Subcutaneous abdominal adipose tissue (tissue), 5 donors: ENCODE results near the gene APOA4.

ENCODE experiments used
- H3K27ac ChIP-seq: one replicate; pipeline ENCODE4 v1.7.0; 2013; ENCODE audit warnings: low read depth, mild to moderate bottlenecking, inconsistent platforms, low read length, moderate library complexity
- H3K27me3 ChIP-seq, 5 donors: one replicate each; pipeline ENCODE4 v1.7.0; 2013; ENCODE audit warnings: low read length in 5 of 5, inconsistent platforms in 1 of 5; ENCODE audit not compliant: control insufficient read depth in 5 of 5, insufficient read depth in 4 of 5
- H3K36me3 ChIP-seq, 5 donors: one replicate each; pipeline ENCODE4 v1.7.0; 2013; ENCODE audit warnings: low read length in 5 of 5; ENCODE audit not compliant: control insufficient read depth in 5 of 5, insufficient read depth in 5 of 5
- H3K4me1 ChIP-seq, 5 donors: one replicate each; pipeline ENCODE4 v1.7.0; 2013; ENCODE audit warnings: low read length in 5 of 5, mild to moderate bottlenecking in 3 of 5, moderate library complexity in 1 of 5; ENCODE audit not compliant: control insufficient read depth in 5 of 5, insufficient read depth in 5 of 5
- H3K4me3 ChIP-seq, 5 donors: one replicate each; pipeline ENCODE4 v1.7.0; 2013; ENCODE audit warnings: low read length in 5 of 5, low read depth in 1 of 5
- H3K9ac ChIP-seq, 5 donors: one replicate each; pipeline ENCODE4 v1.7.0; 2013; ENCODE audit warnings: low read length in 5 of 5, mild to moderate bottlenecking in 4 of 5, moderate library complexity in 3 of 5
- H3K9me3 ChIP-seq, 5 donors: one replicate each; pipeline ENCODE4 v1.7.0; 2013; ENCODE audit warnings: low read length in 5 of 5; ENCODE audit not compliant: control insufficient read depth in 5 of 5
- donor health status: healthy.
- donor health status: healthy.
- donor health status: healthy.
- donor health status: healthy.
- donor health status: healthy.

The APOA4 gene

GRCh38 chr11:116851626-116852025 lies 28.5 kb upstream of the APOA4 start:
- peaks cover 0 to 38% (median 27%) of the 10 kb centered on the region in 5 donors for H3K4me1 ChIP-seq
- no peak overlapping the region for H3K27ac ChIP-seq
- H3K27me3 ChIP-seq = no peaks in the 10 kb centered on the region
- no peak overlapping the region for H3K9ac ChIP-seq
- peaks cover 2 to 39% (median 32%) of the 10 kb centered on the region in 5 donors for H3K36me3 ChIP-seq
- no peaks in the 10 kb centered on the region for H3K9me3 ChIP-seq
- no peak overlapping the region for H3K4me3 ChIP-seq

- Histone ChIP-seq H3K4me1 (peaks cover 0 to 32% (median 20%) of the 10 kb centered on the region in 5 donors), H3K27ac (no peak overlapping the region), H3K36me3 (peaks cover 2 to 54% (median 48%) of the 10 kb centered on the region in 5 donors), H3K9ac (no peak overlapping the region), H3K9me3 (no peaks in the 10 kb centered on the region), H3K27me3 (no peaks in the 10 kb centered on the region), H3K4me3 (no peak overlapping the region)
Measured at GRCh38 chr11:116849486-116849885, 26.4 kb upstream of the APOA4 start.

GRCh38 chr11:116849060-116849459 lies 26.0 kb upstream of the APOA4 start:
- Histone ChIP-seq H3K9ac (no peak overlapping the region), H3K36me3 (peaks cover 0 to 52% (median 48%) of the 10 kb centered on the region in 5 donors)

GRCh38 chr11:116847612-116848011 lies 24.5 kb upstream of the APOA4 start:
- Histone ChIP-seq H3K4me3 (no peak overlapping the region), H3K9ac (no peak overlapping the region), H3K27ac (no peak overlapping the region), H3K9me3 (no peaks in the 10 kb centered on the region), H3K36me3 (peaks cover 0 to 63% (median 55%) of the 10 kb centered on the region in 5 donors), H3K27me3 (no peaks in the 10 kb centered on the region), H3K4me1 (peaks cover 0 to 15% (median 12%) of the 10 kb centered on the region in 5 donors)

More at GRCh38 chr11:116849060-116849459, 26.0 kb upstream of the APOA4 start:
- Histone ChIP-seq H3K27me3 (no peaks in the 10 kb centered on the region), H3K9me3 (no peaks in the 10 kb centered on the region), H3K27ac (no peak overlapping the region), H3K4me3 (no peak overlapping the region), H3K4me1 (peaks cover 0 to 28% (median 20%) of the 10 kb centered on the region in 5 donors)

GRCh38 chr11:116844722-116845121 lies 21.6 kb upstream of the APOA4 start:
- H3K9me3 ChIP-seq = no peaks in the 10 kb centered on the region
- H3K27me3 ChIP-seq = no peaks in the 10 kb centered on the region
- H3K36me3 ChIP-seq = peaks cover 0 to 61% (median 54%) of the 10 kb centered on the region in 5 donors
- no peak overlapping the region for H3K4me3 ChIP-seq
- H3K9ac ChIP-seq = no peak overlapping the region
- peaks cover 0 to 6% (median 0%) of the 10 kb centered on the region in 5 donors for H3K4me1 ChIP-seq
- no peak overlapping the region for H3K27ac ChIP-seq

- no peaks in the 10 kb centered on the region for H3K9me3 ChIP-seq
- no peaks in the 10 kb centered on the region for H3K27me3 ChIP-seq
- peaks cover 0 to 10% (median 0%) of the 10 kb centered on the region in 5 donors for H3K4me1 ChIP-seq
- H3K36me3 ChIP-seq = peaks cover 0 to 51% (median 46%) of the 10 kb centered on the region in 5 donors
- H3K4me3 ChIP-seq = no peak overlapping the region
- no peak overlapping the region for H3K9ac ChIP-seq
- H3K27ac ChIP-seq = no peak overlapping the region
Measured at GRCh38 chr11:116843661-116844060, 20.6 kb upstream of the APOA4 start.

GRCh38 chr11:116842909-116843308 lies 19.8 kb upstream of the APOA4 start:
- H3K9ac ChIP-seq = no peak overlapping the region
- no peaks in the 10 kb centered on the region for H3K9me3 ChIP-seq
- H3K36me3 ChIP-seq = peaks cover 0 to 47% (median 42%) of the 10 kb centered on the region in 5 donors
- peaks cover 0 to 10% (median 0%) of the 10 kb centered on the region in 5 donors for H3K4me1 ChIP-seq
- no peaks in the 10 kb centered on the region for H3K27me3 ChIP-seq
- H3K27ac ChIP-seq = no peak overlapping the region
- H3K4me3 ChIP-seq = no peak overlapping the region

- Histone ChIP-seq H3K27me3 (no peaks in the 10 kb centered on the region), H3K27ac (no peak overlapping the region), H3K36me3 (peaks cover 0 to 39% (median 34%) of the 10 kb centered on the region in 5 donors), H3K9ac (no peak overlapping the region), H3K4me1 (peaks cover 0 to 10% (median 0%) of the 10 kb centered on the region in 5 donors), H3K4me3 (no peak overlapping the region), H3K9me3 (no peaks in the 10 kb centered on the region)
Measured at GRCh38 chr11:116842117-116842516, 19.0 kb upstream of the APOA4 start.

GRCh38 chr11:116840746-116841296 lies 17.7 kb upstream of the APOA4 start:
- Histone ChIP-seq H3K9ac (no peak overlapping the region), H3K4me3 (no peak overlapping the region), H3K27me3 (no peaks in the 10 kb centered on the region), H3K9me3 (no peaks in the 10 kb centered on the region), H3K36me3 (peaks cover 0 to 26% (median 21%) of the 10 kb centered on the region in 5 donors), H3K27ac (no peak overlapping the region), H3K4me1 (peaks cover 0 to 15% (median 8%) of the 10 kb centered on the region in 5 donors)

- no peaks in the 10 kb centered on the region for H3K27me3 ChIP-seq
- no peaks in the 10 kb centered on the region for H3K9me3 ChIP-seq
- peaks cover 0 to 21% (median 14%) of the 10 kb centered on the region in 5 donors for H3K4me1 ChIP-seq
- H3K9ac ChIP-seq = no peak overlapping the region
- peaks cover 0 to 20% (median 16%) of the 10 kb centered on the region in 5 donors for H3K36me3 ChIP-seq
- no peak overlapping the region for H3K27ac ChIP-seq
- no peak overlapping the region for H3K4me3 ChIP-seq
Measured at GRCh38 chr11:116840224-116840745, 17.2 kb upstream of the APOA4 start.
